HG02852 (cell line): Measurements from ENCODE around the gene ARHGAP40.

Experiments
- ATAC-seq: cut with Tn5 transposase; IDR thresholded peaks from one replicate; pipeline ENCODE4 v1.9.1; 2021; ENCODE audit warnings: mild to moderate bottlenecking, moderate library complexity; ENCODE audit not compliant: unreplicated experiment

ARHGAP40 gene

DNA sequence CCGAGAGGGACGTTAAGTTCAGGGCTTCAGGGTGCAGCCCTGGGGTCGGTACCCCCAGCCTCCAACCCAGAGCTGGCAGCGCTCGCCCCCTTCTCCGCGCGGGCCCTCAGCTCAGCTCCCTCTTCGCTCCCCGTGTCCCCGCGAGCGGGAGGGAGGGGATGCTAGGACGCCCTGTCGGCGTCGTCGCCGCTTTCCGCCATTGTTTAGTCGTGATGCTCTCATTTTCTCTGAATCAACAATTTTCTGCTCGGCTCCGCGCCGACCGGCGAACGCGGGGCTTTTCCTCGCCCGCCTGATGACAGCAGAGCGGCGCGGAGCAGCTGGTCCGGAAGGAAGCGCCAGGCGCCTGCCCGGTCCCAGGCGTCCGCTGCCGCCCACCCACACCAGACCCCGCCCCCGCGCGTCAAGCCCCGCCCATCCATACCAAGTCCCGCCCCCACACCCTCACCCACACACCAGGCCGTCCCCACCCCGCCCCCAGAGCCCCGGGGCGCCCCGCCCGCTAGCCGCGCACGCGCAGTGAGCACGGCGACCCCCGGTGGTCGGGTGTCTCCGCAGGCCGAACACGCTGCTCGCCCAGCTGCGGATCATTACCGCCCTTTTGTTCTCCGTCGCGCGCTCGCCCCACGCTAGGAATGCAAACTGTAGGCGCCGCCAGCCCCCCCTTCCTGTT, 72.6 kb downstream of the ARHGAP40 start:
- ATAC-seq, result peak; percentile 51

DNA sequence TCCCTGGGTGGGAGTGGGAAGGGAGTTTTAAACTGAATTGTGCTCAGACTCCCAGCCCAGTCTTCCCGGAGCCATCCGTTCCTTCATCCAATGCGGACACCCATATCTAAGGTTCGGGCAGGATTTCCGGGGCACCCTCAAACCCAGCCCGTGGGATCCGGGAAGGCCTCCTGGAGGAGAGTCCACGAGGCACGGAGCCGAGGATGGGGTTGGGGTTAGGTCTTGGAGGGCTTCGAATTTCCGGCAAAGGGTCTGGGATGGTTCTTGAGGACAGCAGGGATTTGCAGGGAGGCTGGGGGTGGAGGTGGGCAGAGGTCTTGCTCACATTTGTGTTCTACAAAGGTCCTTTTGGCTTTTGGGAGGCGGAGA, 73.1 kb downstream of the ARHGAP40 start:
- no peak for ATAC-seq

DNA sequence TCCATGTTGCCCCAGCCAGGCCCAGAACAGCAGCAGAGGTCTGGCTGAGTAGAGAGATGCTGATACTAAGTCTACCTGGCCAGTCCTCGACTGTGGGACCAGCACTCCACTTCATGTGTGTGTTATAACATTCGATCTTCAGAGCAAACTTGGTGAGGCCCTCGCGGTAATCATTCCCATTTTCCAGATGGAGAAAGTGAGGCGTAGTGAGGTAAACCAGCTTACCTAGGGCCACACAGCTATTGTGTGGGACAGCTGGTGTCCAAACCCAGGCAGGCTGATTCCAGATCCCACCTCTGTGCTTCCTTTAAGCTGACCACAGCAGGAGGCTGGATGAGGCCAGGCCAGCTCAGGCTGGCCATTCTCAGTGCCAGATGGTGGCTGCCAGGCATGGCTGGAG, 75.0 kb downstream of the ARHGAP40 start:
- ATAC-seq, result no peak

DNA sequence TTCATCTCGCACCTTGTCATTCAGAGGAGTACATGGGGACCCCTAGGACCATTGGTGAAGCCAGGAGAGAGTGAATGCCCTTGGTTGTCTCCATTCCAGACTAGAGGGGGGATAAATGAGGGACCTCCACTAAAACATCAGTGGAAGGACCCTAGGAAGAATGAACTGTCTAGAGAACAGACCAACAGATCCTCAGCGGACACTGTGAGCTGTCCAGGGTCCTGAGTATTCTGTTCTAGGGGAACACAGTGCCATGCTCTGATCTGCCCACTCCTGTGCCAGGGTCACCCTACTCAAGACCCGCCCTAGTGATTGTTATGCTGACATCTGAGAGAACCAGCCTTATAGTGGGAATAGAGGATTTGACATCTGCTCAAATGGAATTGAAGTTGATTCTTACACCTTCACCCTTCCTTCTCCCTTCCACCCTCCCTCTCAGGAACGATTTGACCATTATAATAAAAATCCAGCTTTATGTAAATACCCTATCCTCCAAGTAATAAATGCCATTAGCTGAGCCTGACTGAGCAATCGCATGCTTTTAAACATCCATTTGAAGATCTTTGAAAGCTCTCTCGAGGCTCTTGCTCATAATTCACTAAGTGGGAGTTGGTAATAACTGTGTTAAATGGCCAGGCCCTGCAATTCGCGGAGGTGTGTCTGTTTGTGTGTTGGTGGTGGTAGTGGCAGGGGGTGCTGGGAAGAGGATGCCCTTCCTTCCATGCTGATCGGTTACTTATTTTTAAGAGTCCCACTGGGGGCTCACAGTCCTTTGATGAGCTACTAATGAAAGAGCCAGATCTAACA, 79.1 kb downstream of the ARHGAP40 start:
- no peak for ATAC-seq

DNA sequence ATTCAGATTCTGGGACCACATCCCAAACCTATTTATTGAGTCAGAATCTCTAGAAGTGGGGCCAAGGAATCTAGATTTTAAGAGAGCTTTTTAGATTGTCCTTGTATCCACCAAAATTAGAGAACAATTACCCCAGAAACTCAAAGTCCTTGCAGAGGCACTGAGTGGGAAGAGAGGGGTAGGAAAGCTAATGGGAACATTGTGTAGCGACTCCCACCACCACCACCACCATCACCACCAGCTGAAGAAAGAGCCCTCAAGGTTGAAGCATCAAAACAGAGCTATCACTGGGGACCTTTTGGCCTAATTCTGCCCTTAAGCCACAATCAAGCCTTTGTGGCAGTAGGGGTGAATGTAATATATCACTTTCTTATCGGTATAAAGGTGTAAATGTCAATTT, 83.7 kb downstream of the ARHGAP40 start:
- ATAC-seq, result no peak

DNA sequence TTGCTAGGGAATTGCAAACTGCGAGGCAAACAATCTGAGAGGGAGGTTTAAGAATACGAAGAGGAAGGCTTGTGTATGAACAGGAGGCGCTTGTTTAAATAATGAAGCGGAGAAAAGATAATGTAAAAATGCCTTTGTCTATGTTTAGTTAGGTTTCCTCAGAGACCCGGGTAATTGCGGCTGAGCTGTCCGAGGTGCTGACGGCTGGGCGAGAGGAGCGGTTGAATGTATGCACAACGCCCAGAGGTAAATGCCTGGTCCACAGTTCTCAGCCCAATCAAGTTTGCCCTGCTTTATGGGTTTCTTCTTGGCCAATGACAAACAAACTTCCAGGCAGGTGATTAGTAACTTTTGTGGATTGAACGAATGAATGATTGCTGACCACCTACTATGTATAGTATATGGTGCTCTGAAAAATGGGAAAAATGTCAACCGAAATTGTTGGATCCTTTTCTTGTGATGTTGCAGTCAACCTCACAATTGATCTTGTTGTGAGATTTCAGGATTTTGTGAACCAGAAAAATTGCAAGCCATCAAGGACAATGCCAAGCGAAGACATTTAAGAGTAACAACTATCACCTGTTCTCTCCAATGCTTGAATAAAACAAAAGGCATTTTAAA, 84.4 kb downstream of the ARHGAP40 start:
- no peak for ATAC-seq

DNA sequence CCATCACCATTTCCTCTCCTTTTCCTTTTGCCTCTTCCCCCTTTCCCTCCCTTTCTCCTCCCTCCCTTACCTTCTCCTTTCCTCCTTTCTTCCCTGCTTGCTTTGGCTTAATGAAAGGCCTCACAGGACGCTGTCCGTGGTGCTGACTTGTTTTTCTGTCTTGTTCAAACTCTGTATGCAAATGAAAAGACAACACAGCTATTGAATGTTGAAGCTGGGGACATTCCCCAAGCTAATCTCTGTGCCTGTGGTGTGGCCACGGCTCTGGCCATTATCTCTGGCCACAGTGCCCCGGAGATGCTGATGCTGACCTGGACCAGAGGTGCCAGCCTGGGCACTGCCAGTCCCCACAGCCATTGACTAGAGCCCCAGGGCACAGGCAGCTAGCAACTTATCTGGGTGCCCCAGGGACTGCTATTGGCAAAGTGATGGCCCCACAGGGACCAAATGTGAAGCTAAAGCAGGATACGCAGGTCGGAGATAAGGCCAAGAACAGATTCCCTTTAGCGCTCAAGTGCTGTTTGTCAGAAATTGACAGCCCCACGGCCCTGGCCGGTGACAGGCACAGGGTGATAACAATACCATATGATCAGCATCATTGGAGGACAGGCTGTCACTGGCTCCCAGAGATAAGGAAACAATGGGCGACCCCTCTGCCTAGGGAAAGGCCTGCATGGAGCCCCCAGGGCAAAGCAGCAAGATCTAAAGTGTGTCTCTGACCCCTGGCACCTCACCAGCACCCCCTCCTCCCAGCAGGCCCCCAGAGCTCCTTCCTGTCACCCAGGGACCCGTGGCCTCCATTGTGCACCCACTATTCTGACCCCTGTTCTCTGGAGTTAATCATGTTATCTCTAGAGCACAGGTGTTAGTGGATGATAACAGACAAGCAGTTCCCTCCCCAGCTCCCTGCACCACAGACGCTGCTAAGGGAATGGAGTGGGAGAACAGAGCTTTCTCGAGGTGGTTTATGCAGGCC, 91.1 kb downstream of the ARHGAP40 start:
- no peak for ATAC-seq

DNA sequence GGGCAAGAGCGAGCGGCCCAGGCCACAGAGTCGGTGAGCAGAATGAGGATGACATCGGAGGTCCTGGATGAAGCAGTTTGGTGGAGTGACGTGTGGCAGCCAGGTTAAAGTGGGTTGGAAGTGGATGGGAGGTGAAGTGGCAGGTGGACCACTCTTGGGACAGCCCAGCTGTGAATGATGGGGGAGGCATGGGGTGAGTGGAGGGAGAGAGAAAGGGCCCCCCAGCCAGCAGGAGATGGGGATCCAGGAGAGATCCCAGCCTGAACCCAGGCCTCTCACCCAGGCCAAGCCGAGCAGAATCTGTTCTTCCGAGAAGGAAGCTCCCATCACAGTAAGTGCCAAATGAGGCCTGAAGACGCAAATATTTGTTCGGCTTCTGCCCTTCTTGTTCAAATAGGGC, 95.7 kb downstream of the ARHGAP40 start:
- no peak for ATAC-seq

DNA sequence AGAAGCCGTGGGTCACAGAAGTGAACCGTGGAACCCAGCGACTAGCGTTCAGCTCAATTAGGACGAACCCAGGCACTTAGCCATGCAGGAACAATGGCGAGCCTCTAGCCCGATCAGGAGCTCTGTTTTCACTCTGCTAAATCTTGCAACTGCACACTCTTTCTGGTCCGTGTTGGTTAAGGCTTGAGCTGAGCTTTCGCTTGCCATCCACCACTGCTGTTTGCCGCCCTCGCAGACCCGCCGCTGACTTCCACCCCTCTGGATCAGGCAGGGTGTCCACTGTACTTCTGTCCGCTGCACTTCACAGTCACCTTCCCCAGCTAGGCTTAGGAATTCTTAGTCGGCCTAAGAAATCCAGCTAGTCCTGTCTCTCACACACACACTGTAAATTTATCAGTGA, 96.9 kb downstream of the ARHGAP40 start:
- ATAC-seq, result no peak

DNA sequence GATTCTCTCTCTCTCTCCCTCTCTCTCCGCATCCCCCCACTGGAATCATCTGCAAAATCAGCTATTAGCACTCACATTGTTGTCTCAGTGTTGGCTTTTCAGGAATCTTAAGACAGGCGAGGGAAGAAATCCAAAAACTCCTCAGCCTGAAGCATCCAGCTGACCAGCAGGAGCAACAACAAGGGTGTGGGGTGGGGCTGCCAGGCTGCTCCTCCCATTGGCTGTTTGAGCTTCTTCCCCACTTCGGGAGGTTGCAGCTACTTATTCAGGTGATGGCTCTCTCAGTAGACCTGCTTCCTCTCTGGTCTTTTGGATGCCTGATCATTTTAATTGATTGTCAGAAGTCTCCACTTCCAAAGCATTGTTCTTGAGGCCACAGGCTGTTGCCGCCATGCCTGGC, 98.5 kb downstream of the ARHGAP40 start:
- ATAC-seq, result no peak
